Measurements from ENCODE around the gene SIRT6. TPM values are rescaled to one million over a fixed set of nuclear protein-coding genes. Genes with fewer than 3 reads are reported as not detected.

The SIRT6 gene
- total and polyA plus RNA-seq, 2 donors (not counting 3 experiments of a cell fraction or from before 2014, with no cell fraction given) = 26.9 to 36.6 TPM

DNA sequence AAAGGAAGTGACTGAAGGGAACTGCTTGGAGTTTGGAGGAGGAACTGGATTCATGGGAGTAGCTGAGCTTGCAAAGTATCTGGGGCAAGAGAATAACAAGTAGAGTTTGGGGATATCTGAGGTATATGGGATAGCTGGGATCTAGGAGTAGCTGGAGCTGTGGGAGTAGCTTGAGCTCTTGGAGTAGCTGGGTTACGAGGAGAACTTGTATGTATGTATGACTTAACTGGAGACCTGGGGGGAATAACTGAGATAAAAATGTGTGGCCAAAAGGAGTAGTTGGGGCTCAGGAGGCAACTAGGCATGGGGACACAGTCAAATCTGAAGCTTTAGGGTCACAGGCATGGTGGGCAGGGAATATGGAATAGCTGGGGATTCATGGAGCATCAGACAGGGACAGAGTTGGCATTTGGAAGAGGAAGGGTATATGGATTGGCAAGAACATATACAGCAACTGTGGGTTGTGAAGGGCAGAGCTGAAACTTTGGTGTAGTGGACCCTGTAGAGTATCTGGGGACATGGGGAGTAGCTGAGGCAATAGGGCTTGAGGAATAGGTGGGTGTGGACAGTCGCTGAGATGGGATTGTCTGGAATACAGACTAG, 18.7 kb upstream of the SIRT6 start:
- dilution Hi-C loops (cut with MboI; ENCODE audit: extremely low pct_ligation_motif_present, low sequenced_read_pairs) = no loop called here
- CTCF ChIA-PET = interaction anchor here (1.2 to 4.2 kb wide), 6 partner anchors 12 to 216 kb away, joined by 5 to 36 read pairs (median 10); partner anchors contain the start of gene EEF2
- POLR2A ChIA-PET = interaction anchor here (1.4 kb wide), 1 partner anchor 216 kb away, joined by 4 read pairs; the partner anchor contains the start of gene EEF2

More for the DNA sequence above, 18.7 kb upstream of the SIRT6 start:
- DNase-seq (ENCODE audit: low read depth, low spot score) (no peak), FAIRE-seq (no peak)
- intact Hi-C loops (cut with micrococcal nuclease) = no loop called here
- no peak for TF ChIP-seq POLR2A (IDR thresholded peaks at IDR 0.05; ENCODE audit: low read depth, low read length)
- TF ChIP-seq GATA2 (IDR thresholded peaks at IDR 0.05; ENCODE audit: insufficient read depth, insufficient read length, low read depth, low read length) = no peak
- TF ChIP-seq JUN (IDR thresholded peaks at IDR 0.05; ENCODE audit: borderline replicate concordance, insufficient read depth, insufficient read length, low read depth) = no peak
- TF ChIP-seq, protein P1, sequence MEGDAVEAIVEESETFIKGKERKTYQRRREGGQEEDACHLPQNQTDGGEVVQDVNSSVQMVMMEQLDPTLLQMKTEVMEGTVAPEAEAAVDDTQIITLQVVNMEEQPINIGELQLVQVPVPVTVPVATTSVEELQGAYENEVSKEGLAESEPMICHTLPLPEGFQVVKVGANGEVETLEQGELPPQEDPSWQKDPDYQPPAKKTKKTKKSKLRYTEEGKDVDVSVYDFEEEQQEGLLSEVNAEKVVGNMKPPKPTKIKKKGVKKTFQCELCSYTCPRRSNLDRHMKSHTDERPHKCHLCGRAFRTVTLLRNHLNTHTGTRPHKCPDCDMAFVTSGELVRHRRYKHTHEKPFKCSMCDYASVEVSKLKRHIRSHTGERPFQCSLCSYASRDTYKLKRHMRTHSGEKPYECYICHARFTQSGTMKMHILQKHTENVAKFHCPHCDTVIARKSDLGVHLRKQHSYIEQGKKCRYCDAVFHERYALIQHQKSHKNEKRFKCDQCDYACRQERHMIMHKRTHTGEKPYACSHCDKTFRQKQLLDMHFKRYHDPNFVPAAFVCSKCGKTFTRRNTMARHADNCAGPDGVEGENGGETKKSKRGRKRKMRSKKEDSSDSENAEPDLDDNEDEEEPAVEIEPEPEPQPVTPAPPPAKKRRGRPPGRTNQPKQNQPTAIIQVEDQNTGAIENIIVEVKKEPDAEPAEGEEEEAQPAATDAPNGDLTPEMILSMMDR (IDR thresholded peaks at IDR 0.05; ENCODE audit: extremely low read depth in 1 of 2, insufficient read depth in 1 of 2, low read depth in 1 of 2, low read length in 2 of 2) = no peak
- no peak for TF ChIP-seq FOS (IDR thresholded peaks at IDR 0.05; ENCODE audit: borderline replicate concordance, insufficient read depth, low read length)
- TF ChIP-seq POLR2AphosphoS5 (IDR thresholded peaks at IDR 0.05; ENCODE audit: insufficient read depth, low read depth, low read length) = no peak
- no peak for TF ChIP-seq EZH2 (IDR thresholded peaks at IDR 0.05; ENCODE audit: borderline replicate concordance, low read depth, low read length, severe bottlenecking)
- TF ChIP-seq, protein P2, sequence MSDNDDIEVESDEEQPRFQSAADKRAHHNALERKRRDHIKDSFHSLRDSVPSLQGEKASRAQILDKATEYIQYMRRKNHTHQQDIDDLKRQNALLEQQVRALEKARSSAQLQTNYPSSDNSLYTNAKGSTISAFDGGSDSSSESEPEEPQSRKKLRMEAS (IDR thresholded peaks at IDR 0.05; ENCODE audit: insufficient read depth, insufficient read length) = no peak
- no peak for TF ChIP-seq MYC (IDR thresholded peaks at IDR 0.05; ENCODE audit: low read depth, low read length)
- H3K9me3 ChIP-seq (replicated peaks; ENCODE audit: control insufficient read depth, insufficient read depth, low read length) = no peaks in the 10 kb centered on the region
- no peak overlapping the region for H3K4me2 ChIP-seq (ENCODE audit: insufficient read depth, low read length)
- H3K4me1 ChIP-seq (ENCODE audit: control insufficient read depth, extremely low read depth, insufficient read depth, low read length) = no peaks in the 10 kb centered on the region
- no peak overlapping the region for H2AFZ ChIP-seq (ENCODE audit: low read depth, low read length)
- no peaks in the 10 kb centered on the region for H3K9me1 ChIP-seq (replicated peaks; ENCODE audit: control insufficient read depth, extremely low read depth, insufficient read depth, low read length)
- H3K27ac ChIP-seq (ENCODE audit: insufficient read depth, low read depth, low read length) = no peak overlapping the region
- no peak overlapping the region for H3K9ac ChIP-seq (replicated peaks; ENCODE audit: extremely low read depth, insufficient read depth, low read length)
- peaks cover 6 to 12% of the 10 kb centered on the region in 2 experiments for H3K27me3 ChIP-seq (ENCODE audit: control insufficient read depth in 2 of 2, insufficient read depth in 2 of 2, low read length in 2 of 2)
- H3K36me3 ChIP-seq (ENCODE audit: control insufficient read depth in 2 of 2, extremely low read depth in 1 of 2, insufficient read depth in 2 of 2, low read length in 2 of 2) = no peaks in the 10 kb centered on the region
- H3K4me3 ChIP-seq (replicated peaks in 1 of 3; ENCODE audit: insufficient read depth in 1 of 3, low read depth in 1 of 3, low read length in 3 of 3) = no peak overlapping the region
- BruUV-seq (replicated peaks) = no TSS peak
- no peaks in the 10 kb centered on the region for H4K20me1 ChIP-seq (replicated peaks; ENCODE audit: control insufficient read depth, extremely low read depth, insufficient read depth, low read length)
- H3K79me2 ChIP-seq (ENCODE audit: control insufficient read depth, insufficient read depth, low read length) = no peaks in the 10 kb centered on the region

Measured in endothelial cell of umbilical vein (primary cell).